ENCODE measurements around the gene C3orf38. TPM values are rescaled to one million over a fixed set of nuclear protein-coding genes. Genes with fewer than 3 reads are reported as not detected.

C3orf38 gene
- 21.8 TPM for total RNA-seq (ENCODE audit: unreplicated experiment)
- long read RNA-seq, transcript C3orf38-201 (3 exons, 2,633 nt) = major isoform, 11 of 13 reads
- long read RNA-seq, partial matches to known transcripts = 0 of 13 reads
- long read RNA-seq, other reads (novel, unspliced or antisense) = 2 of 13 reads

- Mint-ChIP-seq H3K27me3 (ENCODE audit: unreplicated experiment) (peaks cover 4% of the 10 kb centered on the region), H3K4me1 (ENCODE audit: unreplicated experiment) (peaks cover 13% of the 10 kb centered on the region), H3K4me3 (ENCODE audit: unreplicated experiment) (peak within 1 kb of the TSS; percentile 98), H3K36me3 (ENCODE audit: low read depth, unreplicated experiment) (peaks cover 3% of the 10 kb centered on the region), H3K27ac (ENCODE audit: unreplicated experiment) (peak within 1 kb of the TSS; percentile 95), H3K9me3 (ENCODE audit: unreplicated experiment) (no peaks in the 10 kb centered on the region)
- no peak for TF ChIP-seq CTCF (IDR thresholded peaks at IDR 0.05; ENCODE audit: unreplicated experiment)
- peak; percentile 75 for DNase-seq (ENCODE audit: low spot score)
Measured at GRCh38 chr3:88149509-88150362, at the start of gene C3orf38. C3orf38 (plus strand) TSS chr3:88149959; CDS start chr3:88150053, 94 bp downstream.

GRCh38 chr3:88101142-88101541 is 48.6 kb upstream of the C3orf38 start:
- H3K4me3 Mint-ChIP-seq (ENCODE audit: unreplicated experiment) = no peak overlapping the region
- no peaks in the 10 kb centered on the region for H3K9me3 Mint-ChIP-seq (ENCODE audit: unreplicated experiment)
- H3K36me3 Mint-ChIP-seq (ENCODE audit: low read depth, unreplicated experiment) = peaks cover 15% of the 10 kb centered on the region
- H3K4me1 Mint-ChIP-seq (ENCODE audit: unreplicated experiment) = no peaks in the 10 kb centered on the region
- no peak for TF ChIP-seq CTCF (IDR thresholded peaks at IDR 0.05; ENCODE audit: unreplicated experiment)
- DNase-seq (ENCODE audit: low spot score) = no peak
- H3K27me3 Mint-ChIP-seq (ENCODE audit: unreplicated experiment) = peaks cover 1% of the 10 kb centered on the region
- H3K27ac Mint-ChIP-seq (ENCODE audit: unreplicated experiment) = no peak overlapping the region

GRCh38 chr3:88105325-88105724 is 44.4 kb upstream of the C3orf38 start:
- no peak for DNase-seq (ENCODE audit: low spot score)
- Mint-ChIP-seq H3K27ac (ENCODE audit: unreplicated experiment) (no peak overlapping the region), H3K4me3 (ENCODE audit: unreplicated experiment) (no peak overlapping the region), H3K27me3 (ENCODE audit: unreplicated experiment) (no peaks in the 10 kb centered on the region), H3K4me1 (ENCODE audit: unreplicated experiment) (no peaks in the 10 kb centered on the region), H3K9me3 (ENCODE audit: unreplicated experiment) (no peaks in the 10 kb centered on the region), H3K36me3 (ENCODE audit: low read depth, unreplicated experiment) (no peaks in the 10 kb centered on the region)
- no peak for TF ChIP-seq CTCF (IDR thresholded peaks at IDR 0.05; ENCODE audit: unreplicated experiment)

- H3K27me3 Mint-ChIP-seq (ENCODE audit: unreplicated experiment) = no peaks in the 10 kb centered on the region
- no peak overlapping the region for H3K4me3 Mint-ChIP-seq (ENCODE audit: unreplicated experiment)
- no peak for TF ChIP-seq CTCF (IDR thresholded peaks at IDR 0.05; ENCODE audit: unreplicated experiment)
- H3K27ac Mint-ChIP-seq (ENCODE audit: unreplicated experiment) = no peak overlapping the region
- no peaks in the 10 kb centered on the region for H3K4me1 Mint-ChIP-seq (ENCODE audit: unreplicated experiment)
- no peaks in the 10 kb centered on the region for H3K9me3 Mint-ChIP-seq (ENCODE audit: unreplicated experiment)
- no peak for DNase-seq (ENCODE audit: low spot score)
- peaks cover 7% of the 10 kb centered on the region for H3K36me3 Mint-ChIP-seq (ENCODE audit: low read depth, unreplicated experiment)
Measured at GRCh38 chr3:88112289-88112688, 37.5 kb upstream of the C3orf38 start.
